ENCODE measurements around the gene GRIK2.

GRCh38 chr6:101608703-101609102 is 215.2 kb downstream of the GRIK2 start:
- no peak for TF ChIP-seq EZH2phosphoT487 (IDR thresholded peaks at IDR 0.05; ENCODE audit: borderline replicate concordance, low read length)
- TF ChIP-seq CTCF (conservative IDR thresholded peaks at IDR 0.05; ENCODE audit: low read depth, low read length), result no peak
